Fibroblast of the conjunctiva (primary cell): ENCODE results near the gene BARX2.

ENCODE experiments used
- DNase-seq: peaks from one replicate; pipeline ENCODE4 v3.0.0-alpha.2; 2010; ENCODE audit warnings: low read depth

BARX2 gene

DNA sequence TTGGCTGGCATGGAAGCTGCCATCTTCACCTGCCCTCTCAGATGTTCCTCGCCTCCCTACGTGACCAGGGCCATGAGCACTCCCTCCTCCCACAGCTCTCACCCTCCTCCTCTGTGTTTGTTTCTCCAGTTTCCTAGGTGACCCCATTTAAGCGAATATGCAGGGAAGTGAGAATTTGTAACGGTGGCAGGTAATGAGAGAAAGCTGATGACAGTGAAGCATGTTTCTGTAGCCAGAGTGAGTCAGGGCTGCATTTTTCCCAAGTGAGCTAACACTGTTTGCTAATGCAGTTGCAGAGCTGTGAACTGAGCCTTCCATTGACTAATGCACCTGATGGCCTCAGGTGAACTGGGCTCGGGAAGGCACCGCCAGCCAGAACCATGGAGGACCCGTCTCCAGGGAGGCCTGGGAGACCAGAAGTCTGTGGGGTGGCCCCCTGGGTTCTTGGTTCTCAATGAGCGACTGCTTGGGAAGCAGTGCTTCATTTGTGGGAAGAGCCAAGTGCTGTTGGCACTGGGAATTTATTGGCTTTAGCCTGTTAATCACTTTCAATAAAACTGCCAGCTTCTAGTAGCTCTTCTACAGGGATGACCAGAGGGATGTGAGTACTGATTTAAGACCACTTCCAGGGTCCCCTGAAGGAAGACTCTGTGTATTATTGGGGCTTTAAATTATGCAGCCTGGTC, 64.5 kb downstream of the BARX2 start:
- DNase-seq = no peak

DNA sequence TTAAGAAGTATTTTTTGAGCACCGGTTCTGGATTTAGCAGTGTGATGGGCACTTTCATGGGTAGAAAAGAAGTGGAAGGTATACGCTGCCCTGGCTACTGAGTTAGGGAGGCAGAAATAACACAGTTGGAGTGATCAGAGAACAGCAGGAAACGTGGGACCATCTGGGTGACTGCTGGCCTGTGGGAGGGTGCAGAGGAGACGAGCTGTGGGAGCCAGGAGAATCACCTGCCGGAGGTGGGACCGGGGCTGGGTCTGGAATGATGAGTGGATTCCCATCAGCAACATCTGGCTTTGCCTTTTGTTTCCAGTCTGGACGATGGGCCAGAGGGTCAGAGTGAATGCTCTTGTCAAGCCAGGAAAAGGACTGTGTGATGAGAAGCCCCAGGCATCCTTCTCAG, 66.5 kb downstream of the BARX2 start:
- DNase-seq = no peak

GRCh38 chr11:129443276-129443675, 67.6 kb downstream of the BARX2 start:
- DNase-seq = no peak

DNA sequence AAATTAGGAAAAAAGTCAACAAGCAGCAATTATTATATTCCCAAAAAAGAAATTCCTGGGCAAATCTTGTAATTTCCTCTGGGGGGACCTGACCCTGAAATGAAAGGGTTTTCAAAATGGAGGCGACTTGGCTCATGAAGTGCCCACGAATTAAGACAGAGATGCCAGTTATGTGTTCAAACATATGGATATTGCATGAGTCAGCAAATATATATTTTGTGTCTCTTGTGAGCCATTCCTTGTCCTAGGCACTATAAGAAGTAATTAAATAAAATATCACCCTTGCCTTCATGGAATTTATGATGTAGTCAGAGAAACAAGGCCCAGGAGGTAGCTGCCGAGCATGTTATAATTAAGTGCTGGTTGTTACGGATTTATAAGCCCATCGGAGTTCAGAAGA, 68.6 kb downstream of the BARX2 start:
- no peak for DNase-seq

DNA sequence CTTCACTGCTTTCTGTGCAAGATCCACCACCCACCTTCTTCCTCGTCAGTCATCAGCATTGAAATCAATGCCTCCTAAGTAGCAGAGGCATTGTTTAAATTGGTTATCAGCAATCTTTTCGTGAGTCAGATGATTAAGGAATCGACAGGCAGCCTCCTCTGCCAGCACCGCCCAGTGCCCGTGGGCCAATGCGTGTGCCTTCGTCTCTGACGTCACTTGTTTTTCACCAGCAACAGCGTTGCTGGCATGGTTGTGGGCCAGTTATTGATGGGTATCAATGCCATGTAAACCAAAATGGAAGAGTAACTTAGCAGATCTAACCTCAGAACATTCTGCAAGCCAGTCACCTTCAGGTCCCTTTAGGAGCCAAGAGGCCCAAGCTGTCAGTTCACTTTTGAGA, 69.6 kb downstream of the BARX2 start:
- DNase-seq = no peak

- no peak for DNase-seq
These were observed 70.9 kb downstream of the BARX2 start for GRCh38 chr11:129446572-129446971.

GRCh38 chr11:129447654-129448239, 72.1 kb downstream of the BARX2 start:
- DNase-seq = no peak

GRCh38 chr11:129451524-129451923, 75.9 kb downstream of the BARX2 start:
- DNase-seq = no peak

DNA sequence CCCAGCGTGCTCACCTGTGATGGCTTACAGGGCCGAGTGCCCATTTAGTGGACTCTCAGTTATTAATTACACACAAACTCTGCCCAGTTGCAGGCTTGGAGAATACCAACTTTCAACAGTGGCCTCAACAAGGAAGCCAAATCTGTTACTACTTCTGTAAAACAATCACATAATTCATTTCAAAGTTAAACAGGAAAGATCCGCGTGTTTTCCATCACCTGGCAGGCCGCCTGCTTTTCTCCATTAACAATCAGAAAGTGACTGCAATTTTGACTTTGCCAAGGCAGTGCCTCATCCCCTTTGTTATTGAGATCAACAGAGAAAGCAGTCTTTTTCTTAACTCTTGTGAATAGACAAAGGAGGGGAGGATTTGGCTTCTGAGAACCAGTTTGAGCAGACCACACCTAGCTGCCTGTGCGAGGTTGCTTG, 77.7 kb downstream of the BARX2 start:
- no peak for DNase-seq

DNA sequence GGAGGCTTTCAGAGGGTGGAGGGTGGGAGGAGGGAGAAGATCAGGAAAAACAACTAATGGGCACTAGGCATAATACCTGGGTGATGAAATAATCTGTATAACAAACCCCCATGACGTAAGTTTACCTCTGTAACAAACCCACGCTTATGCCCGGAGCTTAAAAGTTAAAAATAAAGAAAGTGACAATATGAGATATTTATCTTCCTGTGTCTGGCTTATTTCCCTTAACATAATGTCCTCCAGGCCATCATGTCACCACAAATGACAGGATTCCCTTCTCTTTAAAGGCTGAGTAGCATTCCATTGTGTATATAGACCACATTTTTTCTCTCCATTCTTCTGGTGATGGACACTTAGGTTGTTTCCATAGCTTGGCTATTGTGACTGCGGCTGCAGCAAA, 79.5 kb downstream of the BARX2 start:
- DNase-seq = no peak

- DNase-seq = no peak
These were observed 80.4 kb downstream of the BARX2 start for GRCh38 chr11:129455756-129456655.

- no peak for DNase-seq
These were observed 81.7 kb downstream of the BARX2 start for GRCh38 chr11:129457321-129457720.

- no peak for DNase-seq
These were observed 82.6 kb downstream of the BARX2 start for GRCh38 chr11:129458278-129458677.

GRCh38 chr11:129458756-129459535, 83.3 kb downstream of the BARX2 start:
- DNase-seq = no peak

GRCh38 chr11:129460714-129461113, 85.1 kb downstream of the BARX2 start:
- no peak for DNase-seq

DNA sequence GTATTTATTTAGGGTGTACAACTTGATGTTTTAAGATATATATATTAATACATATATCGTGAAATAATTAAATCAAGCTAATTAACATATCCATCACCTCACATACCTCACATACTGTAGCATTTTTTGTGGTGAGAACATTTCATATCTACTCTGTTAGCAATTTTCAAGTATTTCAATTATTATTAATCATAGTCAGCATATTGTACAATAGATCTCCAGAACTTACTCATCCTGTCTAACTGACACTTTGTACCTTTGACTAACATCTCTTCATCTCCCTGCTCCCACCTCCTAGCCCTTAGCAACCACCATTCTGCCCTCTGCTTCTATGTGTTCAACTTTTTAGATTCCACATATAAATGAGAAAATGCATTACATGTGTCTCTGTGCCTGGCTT, 108.4 kb downstream of the BARX2 start:
- DNase-seq = no peak

- DNase-seq = no peak
These were observed 113.6 kb downstream of the BARX2 start for GRCh38 chr11:129489249-129489648.

DNA sequence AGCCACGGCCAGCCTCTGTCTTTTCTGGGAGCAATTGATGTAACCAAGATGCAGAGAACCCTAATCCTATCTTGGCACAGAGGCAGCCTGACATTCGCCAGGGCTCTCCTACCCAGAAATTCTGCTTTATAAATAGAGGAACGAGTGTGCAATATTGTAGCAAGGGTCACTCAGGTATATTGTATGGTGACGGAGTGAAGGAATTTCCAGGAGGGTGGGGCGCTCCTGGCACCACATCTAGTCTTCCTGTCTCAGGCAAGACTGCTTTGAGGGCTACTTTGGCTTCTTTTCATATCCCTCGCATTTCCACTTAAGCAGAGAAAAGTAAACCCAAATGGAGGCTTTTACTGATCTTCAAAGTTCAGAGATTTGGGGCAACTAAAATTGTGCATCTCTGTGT, 114.4 kb downstream of the BARX2 start:
- no peak for DNase-seq

DNA sequence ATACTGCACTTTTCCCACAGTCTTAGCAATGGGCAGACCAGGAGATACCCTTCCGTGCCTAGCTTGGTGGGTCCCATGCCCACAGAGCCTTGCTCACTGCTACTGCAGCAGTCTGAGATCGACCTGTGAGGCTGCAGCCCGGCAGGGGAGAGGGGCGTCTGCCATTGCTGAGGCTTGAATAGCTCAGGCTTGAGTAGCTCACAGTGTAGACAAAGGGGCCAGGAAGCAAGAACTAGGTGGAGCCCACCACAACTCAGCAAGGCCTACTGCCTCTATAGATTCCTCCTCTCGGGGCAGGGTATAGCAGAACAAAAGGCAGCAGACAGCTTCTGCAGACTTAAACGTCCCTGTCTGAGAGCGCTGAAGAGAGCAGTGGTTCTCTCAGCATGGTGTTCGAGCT, 118.1 kb downstream of the BARX2 start:
- no peak for DNase-seq
